Measurements from ENCODE around the gene CLRN1.
"Not testable (repeated sequence)": the region's sequence is repeated elsewhere in the genome, so short reads cannot be mapped to it uniquely, and the experiment has no call there.

The CLRN1 gene

GRCh38 chr3:150972366-150973071, at the start of gene CLRN1:
Gene CLRN1 (minus strand): TSS chr3:150972727. CDS start chr3:150972708, 19 bp downstream.
- no peak for DNase-seq (ENCODE audit: low read depth, low spot score)

GRCh38 chr3:151016478-151016795, 43.9 kb upstream of the CLRN1 start:
- DNase-seq (ENCODE audit: low read depth, low spot score) = no peak

- no peak for DNase-seq (ENCODE audit: low read depth, low spot score)
Observed at GRCh38 chr3:151015767-151016477, 43.4 kb upstream of the CLRN1 start.

GRCh38 chr3:151015181-151015580, 42.7 kb upstream of the CLRN1 start:
- DNase-seq (ENCODE audit: low read depth, low spot score) = no peak

GRCh38 chr3:151014501-151015018, 42.0 kb upstream of the CLRN1 start:
- no peak for DNase-seq (ENCODE audit: low read depth, low spot score)

- DNase-seq (ENCODE audit: low read depth, low spot score) = no peak
Observed at GRCh38 chr3:151012753-151013152, 40.2 kb upstream of the CLRN1 start.

- DNase-seq (ENCODE audit: low read depth, low spot score) = no peak
Observed at GRCh38 chr3:151011427-151011826, 38.9 kb upstream of the CLRN1 start.

- no peak for DNase-seq (ENCODE audit: low read depth, low spot score)
Observed at GRCh38 chr3:151009981-151010380, 37.5 kb upstream of the CLRN1 start.

GRCh38 chr3:151009430-151009829, 36.9 kb upstream of the CLRN1 start:
- no peak for DNase-seq (ENCODE audit: low read depth, low spot score)

- peak; percentile 21 for DNase-seq (ENCODE audit: low read depth, low spot score)
Observed at GRCh38 chr3:151008699-151009098, 36.2 kb upstream of the CLRN1 start.

- DNase-seq (ENCODE audit: low read depth, low spot score) = no peak
Observed at GRCh38 chr3:151003768-151004134, 31.2 kb upstream of the CLRN1 start.

- no peak for DNase-seq (ENCODE audit: low read depth, low spot score)
Observed at GRCh38 chr3:151003029-151003767, 30.7 kb upstream of the CLRN1 start.

- no peak for DNase-seq (ENCODE audit: low read depth, low spot score)
Observed at GRCh38 chr3:151002003-151002981, 29.8 kb upstream of the CLRN1 start.

GRCh38 chr3:150998996-150999395, 26.5 kb upstream of the CLRN1 start:
- DNase-seq (ENCODE audit: low read depth, low spot score) = no peak

- DNase-seq (ENCODE audit: low read depth, low spot score) = no peak
Observed at GRCh38 chr3:150996731-150997130, 24.2 kb upstream of the CLRN1 start.

GRCh38 chr3:150995510-150995909, 23.0 kb upstream of the CLRN1 start:
- DNase-seq (ENCODE audit: low read depth, low spot score) = no peak

GRCh38 chr3:150989208-150989607, 16.7 kb upstream of the CLRN1 start:
- no peak for DNase-seq (ENCODE audit: low read depth, low spot score)

GRCh38 chr3:150988395-150988794, 15.9 kb upstream of the CLRN1 start:
- DNase-seq (ENCODE audit: low read depth, low spot score) = not testable (repeated sequence)

GRCh38 chr3:150985711-150986110, 13.2 kb upstream of the CLRN1 start:
- no peak for DNase-seq (ENCODE audit: low read depth, low spot score)

GRCh38 chr3:150984066-150984465, 11.5 kb upstream of the CLRN1 start:
- no peak for DNase-seq (ENCODE audit: low read depth, low spot score)

- DNase-seq (ENCODE audit: low read depth, low spot score) = no peak
Observed at GRCh38 chr3:150978566-150979148, 6.1 kb upstream of the CLRN1 start.

Measured in brain pericyte (primary cell).